Activated T-helper 17 cell treated with anti-CD3 and anti-CD28 coated beads, Interleukin-2, amount 50 U/mL, for 72 hours (primary cell): ENCODE measurements around the gene ENAH. TPM values are rescaled to one million over a fixed set of nuclear protein-coding genes. Genes with fewer than 3 reads are reported as not detected.

Source experiments
- ATAC-seq: fragments of 150-1000 bp; cut with Tn5 transposase; replicated peaks from 2 replicates; pipeline ENCODE4 v1.10.0; 2021; ENCODE audit warnings: mild to moderate bottlenecking, moderate library complexity
- H3K27ac Mint-ChIP-seq: one replicate; pipeline ENCODE4 v1.8.0; 2022; ENCODE audit warnings: mixed read lengths
- H3K27me3 Mint-ChIP-seq: one replicate; pipeline ENCODE4 v1.8.0; 2022; ENCODE audit warnings: mixed read lengths
- H3K36me3 Mint-ChIP-seq: one replicate; pipeline ENCODE4 v1.8.0; 2022; ENCODE audit warnings: low read depth, mild to moderate bottlenecking, mixed read lengths
- H3K4me1 Mint-ChIP-seq: one replicate; pipeline ENCODE4 v1.8.0; 2022; ENCODE audit warnings: mixed read lengths
- H3K4me3 Mint-ChIP-seq: one replicate; pipeline ENCODE4 v1.8.0; 2022; ENCODE audit warnings: mild to moderate bottlenecking, mixed read lengths
- H3K9me3 Mint-ChIP-seq: one replicate; pipeline ENCODE4 v1.8.0; 2022; ENCODE audit warnings: mixed read lengths
- total RNA-seq, 2 donors: library from RNA; stranded (reverse); gene quantifications; one replicate each; pipeline ENCODE4 v1.2.3, GENCODE V29; 2022

ENAH gene
- total RNA-seq, 2 donors from 2014 or later: 0.08 TPM; not detected in 1

DNA sequence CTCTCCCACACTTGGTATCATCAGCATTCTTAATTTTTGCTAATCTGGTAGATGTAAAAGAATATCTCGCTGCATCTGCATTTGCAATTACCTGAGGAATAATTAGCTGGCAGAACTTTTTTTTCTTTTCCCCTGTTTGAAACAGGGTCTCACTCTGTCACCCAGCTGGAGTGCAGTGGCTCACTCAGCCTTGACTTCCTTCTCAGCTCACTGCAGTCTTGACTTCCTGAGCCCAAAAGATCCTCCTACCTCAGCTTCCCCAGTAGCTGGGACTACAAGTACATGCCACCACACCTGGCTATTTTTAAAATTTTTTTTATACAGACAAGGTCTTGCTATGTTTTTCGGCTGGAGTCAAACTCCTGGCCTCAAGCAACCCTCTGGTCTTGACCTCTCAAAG is 35.4 kb upstream of the ENAH start:
- H3K27ac Mint-ChIP-seq: no peak overlapping the region
- H3K9me3 Mint-ChIP-seq: no peaks in the 10 kb centered on the region
- no peaks in the 10 kb centered on the region for H3K36me3 Mint-ChIP-seq
- no peak overlapping the region for H3K4me3 Mint-ChIP-seq
- no peak for ATAC-seq
- no peaks in the 10 kb centered on the region for H3K4me1 Mint-ChIP-seq
- H3K27me3 Mint-ChIP-seq: peaks cover 9% of the 10 kb centered on the region

DNA sequence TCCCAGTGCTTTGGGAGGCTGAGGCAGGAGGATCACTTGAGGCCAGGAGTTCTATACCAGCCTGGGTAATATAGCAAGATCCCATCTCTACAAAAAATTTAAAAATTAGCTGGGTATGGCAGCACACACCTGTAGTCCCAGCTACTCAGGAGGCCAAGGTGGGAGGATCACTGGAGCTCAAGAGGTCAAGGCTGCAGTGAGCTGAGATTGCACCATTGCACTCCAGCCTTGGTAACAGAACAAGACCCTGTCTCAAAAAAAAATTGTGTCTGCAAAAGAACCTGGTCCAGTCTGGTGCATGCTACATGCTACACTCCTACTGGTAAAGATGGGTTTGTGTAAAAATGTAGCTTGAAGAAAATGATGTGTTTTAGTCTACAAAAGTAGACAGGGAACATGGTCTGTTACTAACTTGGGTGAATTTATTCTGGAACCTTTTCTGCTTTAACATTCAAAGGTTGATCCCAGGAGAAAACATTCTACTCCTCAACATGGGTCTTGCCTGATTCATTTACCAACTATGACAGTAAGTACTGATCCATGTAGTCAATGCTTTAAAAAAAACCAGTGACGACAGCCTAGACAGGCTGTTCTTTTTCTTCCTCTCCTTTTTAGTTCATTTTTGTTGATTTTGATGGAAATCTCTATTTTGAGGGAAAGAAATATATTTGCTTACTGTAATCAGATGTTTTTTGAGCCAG is 32.7 kb upstream of the ENAH start:
- Mint-ChIP-seq H3K9me3 (no peaks in the 10 kb centered on the region), H3K4me1 (no peaks in the 10 kb centered on the region), H3K36me3 (no peaks in the 10 kb centered on the region), H3K27me3 (peaks cover 10% of the 10 kb centered on the region), H3K27ac (no peak overlapping the region), H3K4me3 (no peak overlapping the region)
- ATAC-seq: no peak

DNA sequence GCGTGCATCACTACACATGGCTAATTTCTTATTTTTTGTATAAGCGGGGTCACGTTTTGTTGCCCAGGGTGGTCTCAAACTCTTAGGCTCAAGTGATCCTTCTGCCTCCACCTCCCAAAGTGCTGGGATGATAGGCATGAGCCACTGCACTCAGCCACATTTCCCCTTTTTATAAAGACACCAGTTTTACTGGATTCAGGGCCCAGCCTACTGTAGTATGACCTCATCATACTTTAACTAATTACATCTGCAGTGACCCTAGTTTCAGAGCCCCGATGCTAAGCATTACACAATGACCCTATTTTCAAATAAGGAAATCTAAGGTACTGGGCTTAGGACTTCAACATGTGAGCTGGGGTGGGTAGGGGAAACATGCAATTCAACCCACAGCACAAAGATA is 31.8 kb upstream of the ENAH start:
- Mint-ChIP-seq H3K36me3 (no peaks in the 10 kb centered on the region), H3K4me3 (no peak overlapping the region), H3K27me3 (peaks cover 14% of the 10 kb centered on the region), H3K9me3 (no peaks in the 10 kb centered on the region), H3K4me1 (no peaks in the 10 kb centered on the region), H3K27ac (no peak overlapping the region)
- no peak for ATAC-seq

DNA sequence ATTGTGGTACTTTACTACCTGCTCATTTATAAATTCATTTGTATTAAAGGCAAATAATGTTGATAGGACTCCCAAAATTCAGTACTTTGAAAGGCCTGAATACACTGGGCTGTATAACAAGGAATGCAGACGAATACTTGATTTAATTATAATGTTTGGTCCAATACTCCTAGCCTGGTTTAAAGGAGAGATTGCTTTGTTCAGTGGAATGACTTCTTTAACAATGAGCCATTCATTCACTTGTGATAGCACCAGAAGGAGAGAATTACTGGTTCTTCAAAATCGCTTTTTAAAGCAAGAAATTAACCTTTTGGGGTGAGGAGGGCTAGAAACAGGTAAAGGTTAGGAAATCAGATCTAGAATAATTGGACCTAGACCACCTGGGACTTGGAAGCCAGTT is 28.3 kb upstream of the ENAH start:
- no peak for ATAC-seq
- Mint-ChIP-seq H3K27ac (no peak overlapping the region), H3K9me3 (no peaks in the 10 kb centered on the region), H3K27me3 (peaks cover 20% of the 10 kb centered on the region), H3K4me3 (no peak overlapping the region), H3K36me3 (no peaks in the 10 kb centered on the region), H3K4me1 (no peaks in the 10 kb centered on the region)

DNA sequence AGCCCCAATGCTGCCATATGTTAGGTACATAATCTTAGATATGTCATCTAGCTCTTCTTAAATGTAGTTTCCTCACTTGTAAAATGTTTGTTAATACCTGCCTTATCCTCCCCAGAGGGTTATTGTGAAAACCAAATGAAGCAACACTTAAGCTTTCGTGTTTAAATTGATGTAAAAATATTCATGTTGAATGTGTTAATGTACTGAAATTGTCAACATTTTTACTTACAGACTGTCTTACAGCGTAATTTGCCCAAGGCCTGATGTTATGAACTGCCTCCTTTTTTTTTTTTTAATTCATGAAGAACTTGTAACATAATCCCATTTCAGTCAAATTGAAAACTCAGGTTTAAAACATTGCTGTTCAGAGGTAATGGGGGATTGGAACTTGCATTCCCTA is 25.6 kb upstream of the ENAH start:
- Mint-ChIP-seq H3K27ac (no peak overlapping the region), H3K27me3 (peaks cover 34% of the 10 kb centered on the region), H3K4me3 (no peak overlapping the region), H3K36me3 (no peaks in the 10 kb centered on the region), H3K9me3 (no peaks in the 10 kb centered on the region), H3K4me1 (no peaks in the 10 kb centered on the region)
- no peak for ATAC-seq

DNA sequence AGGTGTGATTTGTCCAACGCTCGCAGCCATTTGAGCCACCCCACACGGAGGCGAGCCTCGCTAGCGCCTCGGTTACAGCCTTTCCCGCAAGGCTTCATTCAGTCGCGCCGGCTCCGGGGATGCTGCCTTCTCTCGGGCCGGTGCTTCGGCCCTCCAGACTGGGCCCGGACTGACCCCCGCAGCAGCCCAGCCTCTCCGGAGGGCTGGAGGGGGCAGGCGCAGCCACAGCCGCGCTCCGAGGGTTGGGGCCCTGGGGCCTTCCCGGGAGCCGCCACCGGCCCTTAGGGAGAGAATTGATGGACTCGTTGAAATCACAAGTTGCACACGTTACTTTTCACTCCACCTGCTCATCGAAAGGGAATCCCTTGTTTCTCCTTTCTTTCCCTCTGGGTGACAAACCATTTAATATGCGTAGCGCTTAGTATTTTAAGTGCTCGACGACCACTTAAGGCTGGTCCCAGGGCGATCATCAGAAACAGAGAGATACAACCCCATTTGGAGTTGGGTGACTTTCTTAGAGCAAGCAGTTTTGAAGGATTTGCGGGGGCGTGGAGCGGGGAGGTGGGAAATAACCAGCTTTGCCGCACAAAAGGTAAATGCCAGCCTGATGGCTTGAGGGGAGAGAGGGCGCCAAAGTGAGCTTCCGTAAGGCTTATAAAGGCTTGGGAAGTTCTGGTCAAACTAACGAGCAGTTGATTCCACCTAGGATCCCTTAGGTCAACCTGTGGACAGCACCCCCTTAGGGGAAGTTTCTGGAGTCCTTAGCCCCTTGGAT is 24.6 kb upstream of the ENAH start:
- no peaks in the 10 kb centered on the region for H3K4me1 Mint-ChIP-seq
- no peaks in the 10 kb centered on the region for H3K36me3 Mint-ChIP-seq
- no peak for ATAC-seq
- no peak overlapping the region for H3K4me3 Mint-ChIP-seq
- no peak overlapping the region for H3K27ac Mint-ChIP-seq
- H3K27me3 Mint-ChIP-seq: peaks cover 34% of the 10 kb centered on the region
- H3K9me3 Mint-ChIP-seq: no peaks in the 10 kb centered on the region

DNA sequence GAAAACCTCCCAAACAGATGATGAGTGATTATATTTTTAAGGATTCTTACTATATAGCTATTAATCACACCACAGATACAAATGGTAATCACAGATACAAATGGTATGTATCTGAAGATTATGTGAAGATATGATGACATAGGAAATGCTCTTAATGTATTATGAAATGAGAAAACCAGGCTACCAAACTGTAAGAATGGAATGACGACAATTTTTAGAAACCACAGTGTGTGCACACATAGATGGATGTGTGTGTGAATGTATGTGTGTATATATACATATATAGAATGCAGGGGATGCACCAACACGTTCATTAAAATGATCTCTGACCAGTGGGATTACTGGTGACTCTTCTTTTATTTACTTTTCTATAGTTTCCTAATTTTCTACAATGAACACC is 21.5 kb upstream of the ENAH start:
- Mint-ChIP-seq H3K27me3 (peaks cover 28% of the 10 kb centered on the region), H3K4me1 (no peaks in the 10 kb centered on the region), H3K4me3 (no peak overlapping the region), H3K27ac (no peak overlapping the region), H3K36me3 (no peaks in the 10 kb centered on the region), H3K9me3 (no peaks in the 10 kb centered on the region)
- no peak for ATAC-seq

DNA sequence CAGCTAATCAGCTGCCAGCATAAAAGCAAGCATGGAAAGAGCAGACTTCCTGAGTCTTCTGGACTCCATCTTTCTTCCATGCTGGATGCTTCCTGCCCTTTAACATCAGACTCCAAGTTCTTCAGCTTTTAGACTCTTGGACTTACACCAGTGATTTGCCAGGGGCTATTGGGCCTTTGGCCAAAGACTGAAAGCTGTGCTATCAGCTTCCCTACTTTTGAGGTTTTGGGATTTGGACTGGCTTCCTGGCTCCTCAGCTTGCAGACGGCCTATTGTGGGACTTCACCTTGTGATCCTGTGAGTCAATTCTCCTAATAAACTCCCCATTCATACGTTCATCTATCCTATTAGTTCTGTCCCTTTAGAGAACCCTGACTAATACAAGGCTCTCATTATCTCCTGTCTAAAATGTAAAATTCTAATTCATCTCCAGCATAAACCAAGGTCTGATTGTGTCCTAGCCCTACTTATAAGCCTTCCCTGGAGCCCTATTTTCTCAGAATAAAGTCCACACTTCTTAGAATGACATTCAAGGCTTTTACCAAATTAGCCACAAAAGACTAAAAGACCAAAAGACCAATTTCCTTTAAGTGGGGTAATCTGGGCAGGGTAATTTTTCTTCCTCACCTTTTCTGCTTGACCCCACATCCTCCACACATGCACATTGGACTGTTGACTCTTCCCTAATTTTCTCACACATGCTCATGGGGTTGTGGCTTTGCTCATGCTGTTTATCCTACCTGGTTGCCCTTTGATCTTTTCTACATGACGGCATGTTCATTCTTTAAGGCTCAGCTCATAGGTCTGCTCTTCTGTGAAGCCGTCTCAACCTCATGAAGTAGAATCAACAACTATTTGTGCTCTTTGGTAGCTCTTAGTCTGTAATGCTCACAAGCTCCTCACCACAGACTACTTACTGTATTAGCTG is 18.1 kb upstream of the ENAH start:
- ATAC-seq: no peak
- no peaks in the 10 kb centered on the region for H3K9me3 Mint-ChIP-seq

DNA sequence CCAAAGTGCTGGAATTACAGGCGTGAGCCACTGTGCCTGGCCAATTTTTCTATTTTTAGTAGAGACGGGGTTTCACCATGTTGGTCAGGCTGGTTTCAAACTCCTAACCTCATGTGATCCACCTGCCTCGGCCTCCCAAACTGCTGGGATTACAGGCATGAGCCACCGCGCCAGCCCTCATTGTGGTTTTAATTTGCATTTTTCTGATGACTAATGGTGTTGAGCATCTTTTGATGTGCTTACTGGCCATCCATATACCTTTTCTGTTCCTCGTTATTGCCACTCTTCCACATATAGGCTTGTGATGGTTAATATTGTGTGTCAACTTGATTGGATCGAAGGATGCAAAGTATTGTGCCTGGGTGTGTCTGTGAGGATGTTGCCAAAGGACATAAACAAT is 17.4 kb upstream of the ENAH start:
- no peak overlapping the region for H3K27ac Mint-ChIP-seq
- no peaks in the 10 kb centered on the region for H3K9me3 Mint-ChIP-seq
- H3K4me3 Mint-ChIP-seq: no peak overlapping the region
- no peak for ATAC-seq
- peaks cover 13% of the 10 kb centered on the region for H3K27me3 Mint-ChIP-seq
- no peaks in the 10 kb centered on the region for H3K36me3 Mint-ChIP-seq
- H3K4me1 Mint-ChIP-seq: no peaks in the 10 kb centered on the region

More for the DNA sequence above, 18.1 kb upstream of the ENAH start:
- Mint-ChIP-seq H3K27ac (no peak overlapping the region), H3K4me1 (no peaks in the 10 kb centered on the region), H3K36me3 (no peaks in the 10 kb centered on the region), H3K27me3 (peaks cover 18% of the 10 kb centered on the region), H3K4me3 (no peak overlapping the region)

DNA sequence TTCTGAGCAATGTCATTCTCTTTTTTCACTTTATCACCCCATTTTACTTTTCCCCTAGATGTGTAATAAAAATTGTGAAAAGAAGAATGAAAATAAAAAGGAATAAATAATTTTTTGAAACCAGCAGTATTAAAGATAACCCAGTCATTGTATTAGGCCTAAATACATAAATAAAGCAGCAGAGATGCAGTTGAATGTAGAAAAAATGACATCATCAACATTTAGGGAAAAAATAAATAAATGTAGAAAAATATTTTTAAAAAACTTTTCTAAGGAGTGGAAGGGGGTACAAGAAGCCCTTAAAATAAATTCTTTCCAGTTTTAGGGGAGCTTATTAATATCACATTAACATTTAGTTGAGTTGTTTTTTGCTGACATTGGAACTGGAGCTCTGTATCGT is 15.3 kb upstream of the ENAH start:
- H3K27me3 Mint-ChIP-seq: peaks cover 4% of the 10 kb centered on the region
- no peaks in the 10 kb centered on the region for H3K4me1 Mint-ChIP-seq
- H3K36me3 Mint-ChIP-seq: no peaks in the 10 kb centered on the region
- no peaks in the 10 kb centered on the region for H3K9me3 Mint-ChIP-seq
- H3K4me3 Mint-ChIP-seq: no peak overlapping the region
- no peak overlapping the region for H3K27ac Mint-ChIP-seq
- ATAC-seq: no peak

DNA sequence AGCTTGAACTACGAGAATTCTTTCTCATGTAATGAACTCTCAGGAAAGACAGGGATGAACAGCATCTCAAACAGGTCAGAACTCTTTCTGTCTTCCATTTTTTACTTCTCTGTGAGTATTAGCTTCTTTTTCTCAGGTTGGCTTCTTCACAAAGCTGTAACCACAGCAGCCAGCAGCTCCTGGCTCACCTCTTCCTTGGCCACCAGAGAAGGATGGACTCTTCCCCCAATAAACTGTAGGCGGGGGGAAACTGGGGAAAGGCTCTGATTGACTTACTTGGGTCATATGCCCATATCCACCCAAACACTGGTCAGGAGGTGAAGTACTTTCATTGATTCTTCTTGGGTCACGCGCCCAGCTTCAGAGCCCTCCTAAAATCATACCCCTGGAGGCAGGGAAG is 14.4 kb upstream of the ENAH start:
- ATAC-seq: no peak
- Mint-ChIP-seq H3K4me1 (no peaks in the 10 kb centered on the region), H3K27ac (no peak overlapping the region), H3K27me3 (peaks cover 4% of the 10 kb centered on the region), H3K36me3 (no peaks in the 10 kb centered on the region), H3K4me3 (no peak overlapping the region), H3K9me3 (no peaks in the 10 kb centered on the region)

DNA sequence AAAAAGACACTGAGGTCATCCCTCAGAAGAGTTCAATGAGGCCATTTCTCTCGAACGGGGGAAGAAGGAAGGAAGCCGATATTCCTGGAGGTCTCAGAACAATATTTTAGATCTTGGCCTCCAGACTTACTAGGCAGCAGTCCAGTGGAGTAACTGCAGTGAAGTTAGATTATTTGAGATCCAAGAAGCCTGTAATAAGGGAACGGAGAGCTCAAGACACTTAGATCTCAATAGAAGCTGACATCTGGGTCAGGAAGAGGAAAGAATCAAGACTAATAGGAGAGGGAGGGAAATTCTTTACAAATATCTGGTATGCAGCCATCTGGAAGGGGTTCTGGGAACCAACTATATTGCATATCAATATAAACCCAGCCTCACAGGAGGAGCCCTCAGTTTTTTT is 13.6 kb upstream of the ENAH start:
- peaks cover 4% of the 10 kb centered on the region for H3K27me3 Mint-ChIP-seq
- no peaks in the 10 kb centered on the region for H3K9me3 Mint-ChIP-seq
- no peak for ATAC-seq
- H3K4me1 Mint-ChIP-seq: no peaks in the 10 kb centered on the region
- H3K36me3 Mint-ChIP-seq: no peaks in the 10 kb centered on the region
- H3K4me3 Mint-ChIP-seq: no peak overlapping the region
- H3K27ac Mint-ChIP-seq: no peak overlapping the region

DNA sequence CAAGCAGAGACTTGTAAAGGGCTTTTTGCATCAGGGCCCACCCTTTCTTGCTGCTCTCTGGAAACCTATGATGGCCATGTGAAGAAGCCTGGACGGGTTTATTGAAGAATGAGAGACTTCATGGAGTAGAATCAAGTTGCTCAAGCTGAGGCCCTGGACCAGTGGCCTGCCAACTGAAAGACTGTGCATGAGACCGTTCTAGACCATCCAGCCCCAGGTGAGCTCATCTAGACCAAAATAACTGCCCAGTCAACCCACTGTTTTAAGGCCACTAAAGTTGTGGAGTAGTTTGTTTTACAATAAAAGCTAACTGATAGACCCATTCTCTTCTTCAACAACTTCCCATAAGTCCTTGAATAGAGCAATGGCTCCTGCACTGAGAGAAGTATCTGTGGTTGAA is 11.8 kb upstream of the ENAH start:
- H3K4me1 Mint-ChIP-seq: no peaks in the 10 kb centered on the region
- H3K27ac Mint-ChIP-seq: no peak overlapping the region
- no peaks in the 10 kb centered on the region for H3K9me3 Mint-ChIP-seq
- H3K4me3 Mint-ChIP-seq: no peak overlapping the region
- H3K36me3 Mint-ChIP-seq: no peaks in the 10 kb centered on the region
- no peak for ATAC-seq
- H3K27me3 Mint-ChIP-seq: no peaks in the 10 kb centered on the region

DNA sequence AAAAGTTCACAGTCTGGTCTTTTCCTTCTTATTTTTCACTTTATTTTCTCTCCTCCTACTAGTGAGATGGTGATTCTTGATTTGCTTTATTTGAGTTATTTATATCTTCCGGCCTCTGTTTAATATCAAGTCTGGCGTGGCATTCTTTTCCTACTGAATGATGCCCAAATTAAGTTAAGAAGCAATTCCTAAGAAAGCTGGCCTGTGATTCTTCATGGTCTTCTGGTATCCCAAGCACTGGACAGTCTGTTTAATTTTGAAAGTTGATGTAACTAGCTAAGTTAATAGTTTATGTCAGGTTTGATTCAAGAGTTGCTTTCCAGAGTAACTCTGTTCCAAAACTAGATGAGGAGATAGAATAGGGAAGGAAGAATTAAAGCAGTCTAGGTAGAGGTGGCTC is 9.2 kb upstream of the ENAH start:
- Mint-ChIP-seq H3K36me3 (no peaks in the 10 kb centered on the region), H3K4me3 (no peak overlapping the region), H3K9me3 (no peaks in the 10 kb centered on the region)

More for the DNA sequence above, 9.2 kb upstream of the ENAH start:
- no peaks in the 10 kb centered on the region for H3K27me3 Mint-ChIP-seq
- H3K4me1 Mint-ChIP-seq: no peaks in the 10 kb centered on the region
- ATAC-seq: no peak
- no peak overlapping the region for H3K27ac Mint-ChIP-seq
